ENCODE measurements around the gene ATXN7. TPM values are rescaled to one million over a fixed set of nuclear protein-coding genes. Genes with fewer than 3 reads are reported as not detected.

Gene ATXN7
- total and polyA plus RNA-seq, 8 donors: 2.1 to 333 (median 30.8) TPM

DNA sequence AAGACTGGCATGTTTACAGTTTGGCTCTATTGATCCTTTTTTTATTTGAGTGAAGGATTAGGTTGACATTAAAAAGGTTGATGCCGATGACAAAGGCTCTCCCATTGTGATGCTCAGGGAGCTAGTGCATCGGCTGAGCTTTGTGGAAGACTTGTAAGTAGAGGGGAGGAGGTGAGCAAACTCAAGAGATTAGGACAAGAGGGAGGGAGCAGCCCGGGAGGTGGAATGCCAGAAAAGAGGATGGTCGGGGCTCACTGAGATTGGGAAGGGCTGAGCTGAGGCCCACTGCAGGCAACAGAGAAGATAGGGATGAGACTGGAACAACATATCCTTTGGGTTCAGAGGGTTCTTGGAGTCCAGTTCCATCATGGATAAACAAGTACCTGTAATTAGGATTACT, 186.2 kb downstream of the ATXN7 start:
- TF ChIP-seq EP300 (IDR thresholded peaks at IDR 0.05) (no peak), CTCF (IDR thresholded peaks at IDR 0.05) (no peak), POLR2AphosphoS5 (IDR thresholded peaks at IDR 0.05) (no peak), POLR2A (IDR thresholded peaks at IDR 0.05) (no peak)
- WGBS, 5 donors: 40 to 61% (median 60%) methylated on average over 4 of the region's 4 CpGs

More for the DNA sequence above, 186.2 kb downstream of the ATXN7 start:
- intact Hi-C loops (cut with DNase I; ENCODE audit: low total_unique reads): no loop called here
- Histone ChIP-seq H3K27me3 (no peaks in the 10 kb centered on the region), H3K4me3 (no peak overlapping the region), H3K9me3 (no peaks in the 10 kb centered on the region), H3K36me3 (no peaks in the 10 kb centered on the region), H3K27ac (no peak overlapping the region), H3K4me1 (no peaks in the 10 kb centered on the region)
- DNase-seq: no peak

Small RNAs within 50 kb of the gene (small RNA-seq; reads per million reads assigned to genes)
- 0 reads per million in 4 donors for gene SCAANT1

Other genes with a start within 250 kb of the ATXN7 start
- not detected for gene SNTN, start 211.2 kb upstream of the ATXN7 start, total RNA-seq
- not detected for gene SNTN, start 211.2 kb upstream of the ATXN7 start, polyA plus RNA-seq
- not detected for gene C3orf49, start 44.6 kb upstream of the ATXN7 start, total RNA-seq
- not detected for gene C3orf49, start 44.6 kb upstream of the ATXN7 start, polyA plus RNA-seq
- 100 to 1,000 TPM in 1 of 5 donors, 10 to 100 TPM in 4; 27.8 to 189 (median 49.6) TPM for gene THOC7, start 62 bp upstream of the ATXN7 start, total RNA-seq
- gene THOC7, start 62 bp upstream of the ATXN7 start, polyA plus RNA-seq: 100 to 1,000 TPM in 2 of 3 donors, 10 to 100 TPM in 1; 88.9 to 115 (median 113) TPM
- gene SCAANT1, start 48.5 kb downstream of the ATXN7 start, total RNA-seq: not detected
- gene SCAANT1, start 48.5 kb downstream of the ATXN7 start, polyA plus RNA-seq: not detected
- 10 to 100 TPM; 15.8 to 98.5 (median 57.4) TPM for gene PSMD6, start 159.6 kb downstream of the ATXN7 start, total RNA-seq
- gene PSMD6, start 159.6 kb downstream of the ATXN7 start, polyA plus RNA-seq: 10 to 100 TPM; 53.4 to 66.9 (median 53.6) TPM

Data from stomach (tissue), 9 donors.